Measurements from ENCODE around the gene PPP2R5C.

Gene PPP2R5C

GRCh38 chr14:101853455-101854018, 92.0 kb downstream of the PPP2R5C start:
- Mint-ChIP-seq H3K9me3 (no peaks in the 10 kb centered on the region), H3K4me1 (peaks cover 24% of the 10 kb centered on the region), H3K36me3 (ENCODE audit: low read depth) (peaks cover 17% of the 10 kb centered on the region), H3K4me3 (no peak overlapping the region), H3K27ac (peak overlapping the region; percentile 4), H3K27me3 (ENCODE audit: low read depth, poor library complexity) (no peaks in the 10 kb centered on the region)
- TF ChIP-seq CTCF (IDR thresholded peaks at IDR 0.05), result no peak
- DNase-seq, result no peak

- H3K9me3 Mint-ChIP-seq, result no peaks in the 10 kb centered on the region
- H3K27ac Mint-ChIP-seq, result no peak overlapping the region
- peaks cover 18% of the 10 kb centered on the region for H3K4me1 Mint-ChIP-seq
- H3K27me3 Mint-ChIP-seq (ENCODE audit: low read depth, poor library complexity), result no peaks in the 10 kb centered on the region
- H3K36me3 Mint-ChIP-seq (ENCODE audit: low read depth), result peaks cover 21% of the 10 kb centered on the region
- TF ChIP-seq CTCF (IDR thresholded peaks at IDR 0.05), result no peak
- DNase-seq, result no peak
- no peak overlapping the region for H3K4me3 Mint-ChIP-seq
These were observed 92.9 kb downstream of the PPP2R5C start for GRCh38 chr14:101854366-101854765.

GRCh38 chr14:101855958-101856357, 94.4 kb downstream of the PPP2R5C start:
- no peak for TF ChIP-seq CTCF (IDR thresholded peaks at IDR 0.05)
- Mint-ChIP-seq H3K27me3 (ENCODE audit: low read depth, poor library complexity) (no peaks in the 10 kb centered on the region), H3K9me3 (no peaks in the 10 kb centered on the region), H3K27ac (no peak overlapping the region), H3K4me1 (peaks cover 13% of the 10 kb centered on the region), H3K36me3 (ENCODE audit: low read depth) (peaks cover 35% of the 10 kb centered on the region), H3K4me3 (no peak overlapping the region)
- DNase-seq, result no peak

DNA sequence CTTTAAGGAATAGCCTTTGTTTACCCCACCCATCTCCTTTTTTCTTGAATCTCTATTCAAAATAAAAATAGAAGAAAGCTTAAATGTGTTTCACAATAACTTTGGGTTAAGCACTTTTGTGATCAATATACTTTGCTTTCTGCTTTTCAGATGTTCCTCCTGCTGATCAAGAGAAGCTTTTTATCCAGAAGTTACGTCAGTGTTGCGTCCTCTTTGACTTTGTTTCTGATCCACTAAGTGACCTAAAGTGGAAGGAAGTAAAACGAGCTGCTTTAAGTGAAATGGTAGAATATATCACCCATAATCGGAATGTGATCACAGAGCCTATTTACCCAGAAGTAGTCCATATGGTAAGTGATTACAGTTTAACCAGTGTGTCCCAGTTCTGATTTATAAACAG, 95.0 kb downstream of the PPP2R5C start:
- H3K9me3 Mint-ChIP-seq, result no peaks in the 10 kb centered on the region
- no peak for TF ChIP-seq CTCF (IDR thresholded peaks at IDR 0.05)
- peaks cover 13% of the 10 kb centered on the region for H3K4me1 Mint-ChIP-seq
- no peak overlapping the region for H3K27ac Mint-ChIP-seq
- H3K36me3 Mint-ChIP-seq (ENCODE audit: low read depth), result peaks cover 35% of the 10 kb centered on the region
- no peaks in the 10 kb centered on the region for H3K27me3 Mint-ChIP-seq (ENCODE audit: low read depth, poor library complexity)
- no peak overlapping the region for H3K4me3 Mint-ChIP-seq
- DNase-seq, result no peak

DNA sequence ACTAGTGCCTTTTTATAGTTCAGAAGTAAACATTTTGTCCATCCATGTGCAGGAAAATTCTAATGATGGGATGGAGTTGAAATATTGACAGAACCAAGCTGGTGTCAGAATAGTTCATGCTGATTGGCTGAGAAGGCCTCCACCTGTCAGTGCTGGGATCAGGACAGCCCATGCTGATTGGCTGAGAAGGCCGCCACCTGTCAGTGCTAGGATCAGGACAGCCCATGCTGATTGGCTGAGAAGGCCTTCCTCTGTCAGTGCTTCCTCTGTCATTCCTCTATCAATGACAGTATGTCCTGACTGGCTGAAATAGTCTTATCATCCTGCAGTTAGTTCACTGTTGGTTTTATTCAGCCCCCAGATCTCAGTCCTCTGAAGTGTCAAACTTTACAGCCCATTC, 95.7 kb downstream of the PPP2R5C start:
- Mint-ChIP-seq H3K27ac (no peak overlapping the region), H3K9me3 (no peaks in the 10 kb centered on the region), H3K4me3 (no peak overlapping the region), H3K27me3 (ENCODE audit: low read depth, poor library complexity) (no peaks in the 10 kb centered on the region), H3K36me3 (ENCODE audit: low read depth) (peaks cover 39% of the 10 kb centered on the region), H3K4me1 (peaks cover 13% of the 10 kb centered on the region)
- TF ChIP-seq CTCF (IDR thresholded peaks at IDR 0.05), result no peak
- no peak for DNase-seq

- Mint-ChIP-seq H3K9me3 (no peaks in the 10 kb centered on the region), H3K4me3 (no peak overlapping the region), H3K36me3 (ENCODE audit: low read depth) (peaks cover 46% of the 10 kb centered on the region), H3K4me1 (peaks cover 6% of the 10 kb centered on the region), H3K27ac (peak overlapping the region; percentile 41), H3K27me3 (ENCODE audit: low read depth, poor library complexity) (no peaks in the 10 kb centered on the region)
- no peak for DNase-seq
- no peak for TF ChIP-seq CTCF (IDR thresholded peaks at IDR 0.05)
These were observed 97.5 kb downstream of the PPP2R5C start for GRCh38 chr14:101858791-101859537.
